Aorta (tissue), 5 donors: ENCODE results near the gene FLACC1. TPM values are rescaled to one million over a fixed set of nuclear protein-coding genes. Genes with fewer than 3 reads are reported as not detected.

Experiments used
- ATAC-seq: fragments of 200-7000 bp; cut with Tn5 transposase; one replicate; pipeline ENCODE4 v1.9.1; 2022; ENCODE audit warnings: moderate library complexity; ENCODE audit not compliant: low FRiP score
- DNase-seq, 2 donors: peaks; one replicate each; pipeline ENCODE4 v3.0.0-alpha.2; 2020
- H3K27ac ChIP-seq, 2 donors: one replicate each; pipeline ENCODE4 v1.5.1; 2013; ENCODE audit warnings: low read length in 2 of 2, mild to moderate bottlenecking in 2 of 2, moderate library complexity in 2 of 2, control low read depth in 1 of 2, inconsistent platforms in 1 of 2, low read depth in 1 of 2
- H3K27me3 ChIP-seq, 2 donors: one replicate each; pipeline ENCODE4 v1.6.1; 2013; ENCODE audit warnings: control low read depth in 1 of 2, low read length in 1 of 2, mild to moderate bottlenecking in 1 of 2, moderate library complexity in 1 of 2; ENCODE audit not compliant: insufficient read depth in 2 of 2, control insufficient read depth in 1 of 2
- H3K36me3 ChIP-seq, 2 donors: one replicate each; pipeline ENCODE4 v1.6.1; 2013; ENCODE audit warnings: control low read depth in 1 of 2, low read length in 1 of 2, mild to moderate bottlenecking in 1 of 2; ENCODE audit not compliant: insufficient read depth in 2 of 2, control insufficient read depth in 1 of 2
- H3K4me1 ChIP-seq, 2 donors: one replicate each; pipeline ENCODE4 v1.6.1; 2013; ENCODE audit warnings: low read length in 2 of 2, control low read depth in 1 of 2, mild to moderate bottlenecking in 1 of 2, moderate library complexity in 1 of 2; ENCODE audit not compliant: insufficient read depth in 2 of 2, control insufficient read depth in 1 of 2
- H3K4me3 ChIP-seq, 2 donors: one replicate each; pipeline ENCODE4 v1.5.1; 2013; ENCODE audit warnings: low read length in 2 of 2, control low read depth in 1 of 2, mild to moderate bottlenecking in 1 of 2
- H3K9me3 ChIP-seq: one replicate; pipeline ENCODE4 v1.6.1; 2013; ENCODE audit warnings: mild to moderate bottlenecking, low read length; ENCODE audit not compliant: control insufficient read depth
- WGBS, 2 donors: extraction: QIAGEN DNeasy Blood & Tissue Kit; methylation state at CpG; one replicate each; pipeline ENCODE4 v1.1.7; 2013; 5-methylcytosine and 5-hydroxymethylcytosine counted together
- intact Hi-C, 2 donors: fragments of 100-400 bp; cut with DNase I; formaldehyde crosslinking; loops; one replicate each; pipeline versions ENCODE4 v1.14.2 to v1.15.0; 2022
- polyA plus RNA-seq, 2 donors: library from polyadenylated mRNA; stranded (reverse); fragments of 200-250 nt; gene quantifications; one replicate each; pipeline ENCODE4 v1.2.3, GENCODE V29; 2013
- total RNA-seq, 2 donors: library from RNA; stranded (reverse); fragmentation: NEBNext Ultra II Directional; extraction: Animal tissue kit (Norgen Biotek cat#: 25700); gene quantifications; one replicate each; pipeline ENCODE4 v1.2.1, GENCODE V29; 2021
- donor health status: healthy with polysubstance abuse.
- donor health status: Bipolar disorder and iron deficiency.
- donor health status: DM: no; HTN: no; CAD: no.
- donor health status: DM: no; HTN: no; CAD: no.
- donor health status: DM: yes; HTN: yes; CAD: no.

The FLACC1 gene
- total and polyA plus RNA-seq, 4 donors, result 0.75 to 6.7 (median 4.3) TPM

GRCh38 chr2:201343559-201343958, 13.6 kb downstream of the FLACC1 start:
- ATAC-seq, result no peak
- H3K27me3 ChIP-seq, result no peaks in the 10 kb centered on the region
- intact Hi-C loops, result no loop called here
- no peak overlapping the region for H3K4me3 ChIP-seq
- no peaks in the 10 kb centered on the region for H3K4me1 ChIP-seq
- no peak overlapping the region for H3K27ac ChIP-seq
- H3K36me3 ChIP-seq, result peaks cover 0 to 7% of the 10 kb centered on the region in 2 donors
- H3K9me3 ChIP-seq, result no peaks in the 10 kb centered on the region
- WGBS, 2 donors, result 93 to 96% methylated on average over 2 of the region's 2 CpGs
- no peak for DNase-seq

GRCh38 chr2:201342923-201343322, 14.2 kb downstream of the FLACC1 start:
- no peak for DNase-seq
- no peak overlapping the region for H3K4me3 ChIP-seq
- intact Hi-C loops, result no loop called here
- H3K27ac ChIP-seq, result no peak overlapping the region
- H3K4me1 ChIP-seq, result no peaks in the 10 kb centered on the region
- H3K27me3 ChIP-seq, result no peaks in the 10 kb centered on the region
- H3K9me3 ChIP-seq, result no peaks in the 10 kb centered on the region
- H3K36me3 ChIP-seq, result peaks cover 0 to 7% of the 10 kb centered on the region in 2 donors
- WGBS, 2 donors, result 78 to 87% methylated on average over 2 of the region's 2 CpGs
- ATAC-seq, result no peak

GRCh38 chr2:201329409-201329808, 27.7 kb downstream of the FLACC1 start:
- ATAC-seq (no peak), DNase-seq (no peak)
- no peaks in the 10 kb centered on the region for H3K27me3 ChIP-seq
- WGBS, 2 donors, result 63 to 64% methylated on average over 1 of the region's 1 CpG
- no peaks in the 10 kb centered on the region for H3K4me1 ChIP-seq
- intact Hi-C loops, result no loop called here
- H3K4me3 ChIP-seq, result no peak overlapping the region
- no peaks in the 10 kb centered on the region for H3K9me3 ChIP-seq
- H3K27ac ChIP-seq, result no peak overlapping the region
- peaks cover 0 to 2% of the 10 kb centered on the region in 2 donors for H3K36me3 ChIP-seq

- ATAC-seq (no peak), DNase-seq (no peak)
- Histone ChIP-seq H3K4me1 (no peaks in the 10 kb centered on the region), H3K27ac (no peak overlapping the region), H3K27me3 (no peaks in the 10 kb centered on the region), H3K9me3 (no peaks in the 10 kb centered on the region), H3K4me3 (no peak overlapping the region), H3K36me3 (peaks cover 0 to 2% of the 10 kb centered on the region in 2 donors)
- 84% methylated on average over 3 of the region's 3 CpGs for WGBS, 2 donors
- intact Hi-C loops, result no loop called here
These were observed 29.5 kb downstream of the FLACC1 start for GRCh38 chr2:201327678-201328077.

GRCh38 chr2:201322772-201323171, 34.4 kb downstream of the FLACC1 start:
- intact Hi-C loops, result no loop called here
- no peak overlapping the region for H3K4me3 ChIP-seq
- H3K9me3 ChIP-seq, result peaks cover 1% of the 10 kb centered on the region

GRCh38 chr2:201320701-201321100, 36.4 kb downstream of the FLACC1 start:
- H3K27ac ChIP-seq, result no peak overlapping the region
- H3K27me3 ChIP-seq, result no peaks in the 10 kb centered on the region
- no peak for DNase-seq
- WGBS, 2 donors, result 92 to 96% methylated on average over 4 of the region's 4 CpGs
- intact Hi-C loops, result no loop called here
- no peak overlapping the region for H3K4me3 ChIP-seq
- ATAC-seq, result no peak
- H3K9me3 ChIP-seq, result peaks cover 1% of the 10 kb centered on the region
- H3K36me3 ChIP-seq, result peaks cover 0 to 3% of the 10 kb centered on the region in 2 donors
- H3K4me1 ChIP-seq, result no peaks in the 10 kb centered on the region

More at GRCh38 chr2:201322772-201323171, 34.4 kb downstream of the FLACC1 start:
- Histone ChIP-seq H3K36me3 (peaks cover 0 to 3% of the 10 kb centered on the region in 2 donors), H3K27me3 (no peaks in the 10 kb centered on the region), H3K4me1 (no peaks in the 10 kb centered on the region), H3K27ac (no peak overlapping the region)
- no peak for ATAC-seq
- no peak for DNase-seq

- Histone ChIP-seq H3K4me3 (no peak overlapping the region), H3K9me3 (peaks cover 1% of the 10 kb centered on the region), H3K36me3 (peaks cover 0 to 3% of the 10 kb centered on the region in 2 donors), H3K27me3 (no peaks in the 10 kb centered on the region), H3K4me1 (no peaks in the 10 kb centered on the region), H3K27ac (no peak overlapping the region)
- DNase-seq (no peak), ATAC-seq (peak; percentile 26)
- intact Hi-C loops, result no loop called here
- 83 to 89% methylated on average over 4 of the region's 4 CpGs for WGBS, 2 donors
These were observed 36.9 kb downstream of the FLACC1 start for GRCh38 chr2:201320257-201320656.

GRCh38 chr2:201319511-201319910, 37.6 kb downstream of the FLACC1 start:
- intact Hi-C loops, result no loop called here
- ATAC-seq, result no peak
- 53 to 56% methylated on average over 2 of the region's 2 CpGs for WGBS, 2 donors
- no peaks in the 10 kb centered on the region for H3K27me3 ChIP-seq
- H3K4me3 ChIP-seq, result no peak overlapping the region
- no peak for DNase-seq
- no peaks in the 10 kb centered on the region for H3K4me1 ChIP-seq
- H3K9me3 ChIP-seq, result peaks cover 1% of the 10 kb centered on the region
- no peak overlapping the region for H3K27ac ChIP-seq
- peaks cover 0 to 3% of the 10 kb centered on the region in 2 donors for H3K36me3 ChIP-seq

GRCh38 chr2:201313362-201313761, 43.8 kb downstream of the FLACC1 start:
- whole genome bisulfite sequencing, 2 donors, result 86 to 94% methylated on average over 5 of the region's 5 CpGs
- no peak overlapping the region for H3K4me3 ChIP-seq
- intact Hi-C loops, result no loop called here
- no peaks in the 10 kb centered on the region for H3K9me3 ChIP-seq
- H3K4me1 ChIP-seq, result no peaks in the 10 kb centered on the region
- ATAC-seq (no peak), DNase-seq (no peak)
- H3K27ac ChIP-seq, result no peak overlapping the region
- no peaks in the 10 kb centered on the region for H3K27me3 ChIP-seq
- H3K36me3 ChIP-seq, result no peaks in the 10 kb centered on the region
